ENCODE data around the gene TMEM175. TPM values are rescaled to one million over a fixed set of nuclear protein-coding genes. Genes with fewer than 3 reads are reported as not detected.

Gene TMEM175
- total and polyA plus RNA-seq, 8 donors, result 7.3 to 82.8 (median 19.5) TPM

DNA sequence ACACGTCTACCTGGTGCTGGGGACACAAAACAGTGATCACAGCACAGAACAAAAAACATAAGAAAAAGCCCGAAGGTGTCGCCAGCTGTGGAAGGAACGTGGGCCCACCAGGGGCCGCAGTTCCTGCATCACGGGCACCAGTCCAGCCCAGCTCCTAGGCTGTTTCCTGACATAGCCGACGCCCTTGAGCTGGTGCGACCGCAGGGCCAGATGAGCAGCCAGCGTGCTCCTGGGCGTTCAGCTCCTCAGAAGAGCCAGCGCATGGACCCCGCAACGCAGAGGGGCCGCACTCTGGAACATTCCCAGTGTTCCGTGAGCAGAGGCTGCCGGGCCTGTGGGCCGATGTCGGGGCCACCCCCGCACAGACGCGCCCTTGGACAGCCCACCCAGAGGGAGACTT, 44.2 kb upstream of the TMEM175 start:
- Histone ChIP-seq H3K36me3 (peaks cover 70 to 100% (median 100%) of the 10 kb centered on the region in 4 donors), H3K27ac (no peak overlapping the region), H3K9me3 (no peaks in the 10 kb centered on the region), H3K4me1 (no peaks in the 10 kb centered on the region), H3K27me3 (no peaks in the 10 kb centered on the region), H3K4me3 (no peak overlapping the region)
- WGBS, 5 donors, result 92 to 97% (median 94%) methylated on average over 23 of the region's 23 CpGs
- TF ChIP-seq POLR2A (IDR thresholded peaks at IDR 0.05) (no peak), EP300 (IDR thresholded peaks at IDR 0.05) (no peak), POLR2AphosphoS5 (IDR thresholded peaks at IDR 0.05) (no peak)
- TF ChIP-seq, protein P1, sequence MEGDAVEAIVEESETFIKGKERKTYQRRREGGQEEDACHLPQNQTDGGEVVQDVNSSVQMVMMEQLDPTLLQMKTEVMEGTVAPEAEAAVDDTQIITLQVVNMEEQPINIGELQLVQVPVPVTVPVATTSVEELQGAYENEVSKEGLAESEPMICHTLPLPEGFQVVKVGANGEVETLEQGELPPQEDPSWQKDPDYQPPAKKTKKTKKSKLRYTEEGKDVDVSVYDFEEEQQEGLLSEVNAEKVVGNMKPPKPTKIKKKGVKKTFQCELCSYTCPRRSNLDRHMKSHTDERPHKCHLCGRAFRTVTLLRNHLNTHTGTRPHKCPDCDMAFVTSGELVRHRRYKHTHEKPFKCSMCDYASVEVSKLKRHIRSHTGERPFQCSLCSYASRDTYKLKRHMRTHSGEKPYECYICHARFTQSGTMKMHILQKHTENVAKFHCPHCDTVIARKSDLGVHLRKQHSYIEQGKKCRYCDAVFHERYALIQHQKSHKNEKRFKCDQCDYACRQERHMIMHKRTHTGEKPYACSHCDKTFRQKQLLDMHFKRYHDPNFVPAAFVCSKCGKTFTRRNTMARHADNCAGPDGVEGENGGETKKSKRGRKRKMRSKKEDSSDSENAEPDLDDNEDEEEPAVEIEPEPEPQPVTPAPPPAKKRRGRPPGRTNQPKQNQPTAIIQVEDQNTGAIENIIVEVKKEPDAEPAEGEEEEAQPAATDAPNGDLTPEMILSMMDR (IDR thresholded peaks at IDR 0.05), result no peak
- DNase-seq, result no peak
- intact Hi-C loops (cut with DNase I; ENCODE audit: low total_unique reads), result no loop called here

DNA sequence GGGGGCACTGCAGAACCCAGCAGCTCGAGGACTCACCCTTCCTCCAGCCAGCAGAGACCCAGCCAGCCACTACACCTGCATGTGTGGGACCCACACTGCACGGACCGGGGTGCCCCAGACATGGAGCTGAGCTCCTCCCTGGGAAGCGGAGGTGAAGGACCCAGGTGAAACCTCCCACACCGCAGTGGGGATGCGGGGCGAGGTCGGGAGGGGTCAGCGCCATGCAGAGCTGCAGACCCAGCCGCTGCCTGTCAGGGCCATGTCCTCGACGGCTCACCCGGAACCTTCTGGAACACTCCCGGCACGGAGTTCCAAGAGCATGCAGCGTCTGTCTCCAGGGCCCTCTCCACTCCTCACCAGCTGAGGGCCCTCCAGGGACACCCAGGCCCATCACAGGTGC, 42.7 kb upstream of the TMEM175 start:
- TF ChIP-seq, protein P1 (IDR thresholded peaks at IDR 0.05), result no peak
- TF ChIP-seq POLR2A (IDR thresholded peaks at IDR 0.05) (no peak), EP300 (IDR thresholded peaks at IDR 0.05) (no peak), POLR2AphosphoS5 (IDR thresholded peaks at IDR 0.05) (no peak)
- H3K9me3 ChIP-seq, result no peaks in the 10 kb centered on the region
- intact Hi-C loops (cut with DNase I; ENCODE audit: low total_unique reads), result no loop called here
- H3K27me3 ChIP-seq, result no peaks in the 10 kb centered on the region
- peaks cover 71 to 100% (median 100%) of the 10 kb centered on the region in 4 donors for H3K36me3 ChIP-seq
- DNase-seq, result no peak
- no peaks in the 10 kb centered on the region for H3K4me1 ChIP-seq
- H3K27ac ChIP-seq, result no peak overlapping the region
- H3K4me3 ChIP-seq, result no peak overlapping the region
- 93 to 98% (median 95%) methylated on average over 13 to 16 of the region's 16 CpGs for WGBS, 5 donors

DNA sequence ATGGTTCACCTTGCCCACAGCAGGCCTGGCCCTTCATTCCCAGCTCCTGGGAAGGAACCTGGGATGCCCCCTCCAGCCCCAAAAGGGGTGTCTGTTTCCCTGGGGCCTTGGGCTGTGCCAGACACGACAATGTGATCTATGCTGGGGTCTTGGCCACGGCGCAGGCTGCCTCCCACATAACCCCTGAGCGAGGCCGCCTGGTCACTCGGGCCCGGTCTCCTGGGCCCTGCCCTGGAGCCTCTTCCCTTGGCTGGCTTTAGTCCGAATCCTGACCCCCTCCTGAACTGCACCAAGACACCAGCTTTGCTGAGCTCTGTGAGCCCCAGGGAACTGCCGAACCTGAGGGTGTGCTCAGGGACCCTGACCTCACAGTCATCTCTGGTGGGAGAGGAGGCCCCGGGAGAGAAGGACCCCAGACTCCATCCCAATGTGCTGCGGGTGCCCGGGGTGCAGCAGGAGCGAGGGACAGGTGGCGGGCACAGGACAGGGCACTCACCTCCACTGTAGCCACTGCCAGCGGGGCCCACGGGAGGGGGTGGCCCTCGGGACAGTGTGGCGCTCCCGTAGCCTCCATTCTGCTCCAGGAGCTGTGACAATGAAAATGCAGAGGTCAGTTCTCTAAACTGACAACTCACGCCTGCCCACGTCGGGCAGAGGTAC, 42.1 kb upstream of the TMEM175 start:
- intact Hi-C loops (cut with DNase I; ENCODE audit: low total_unique reads), result no loop called here
- Histone ChIP-seq H3K27me3 (no peaks in the 10 kb centered on the region), H3K4me1 (no peaks in the 10 kb centered on the region), H3K9me3 (no peaks in the 10 kb centered on the region), H3K27ac (no peak overlapping the region), H3K36me3 (peaks cover 68 to 100% (median 100%) of the 10 kb centered on the region in 4 donors), H3K4me3 (no peak overlapping the region)
- DNase-seq, result no peak
- no peak for TF ChIP-seq POLR2AphosphoS5 (IDR thresholded peaks at IDR 0.05)
- no peak for TF ChIP-seq EP300 (IDR thresholded peaks at IDR 0.05)
- no peak for TF ChIP-seq POLR2A (IDR thresholded peaks at IDR 0.05)
- TF ChIP-seq, protein P1 (IDR thresholded peaks at IDR 0.05), result no peak
- 93 to 97% (median 96%) methylated on average over 10 to 22 of the region's 22 CpGs for WGBS, 5 donors

DNA sequence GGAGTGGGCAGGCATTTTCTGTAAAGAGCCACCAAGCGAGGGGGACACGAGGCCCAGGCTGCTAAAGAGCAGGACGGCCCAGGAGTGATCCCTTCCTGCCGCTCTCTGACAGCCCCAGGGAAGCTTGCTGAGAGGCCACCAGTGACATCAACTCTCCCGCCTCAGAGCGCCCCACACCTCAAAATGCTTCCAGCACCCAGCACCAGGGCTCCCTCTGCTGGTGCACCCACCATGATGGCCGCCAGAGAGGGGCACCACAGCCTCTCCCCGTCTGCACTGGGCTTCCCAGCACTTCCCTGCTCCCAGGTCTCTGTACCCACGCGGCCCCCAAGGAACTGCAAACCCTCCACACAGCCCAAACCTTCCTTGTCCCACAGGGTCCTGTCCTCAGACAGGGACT, 40.5 kb upstream of the TMEM175 start:
- H3K4me3 ChIP-seq, result no peak overlapping the region
- peaks cover 69 to 100% (median 100%) of the 10 kb centered on the region in 4 donors for H3K36me3 ChIP-seq
- intact Hi-C loops (cut with DNase I; ENCODE audit: low total_unique reads), result no loop called here
- H3K27ac ChIP-seq, result no peak overlapping the region
- no peaks in the 10 kb centered on the region for H3K9me3 ChIP-seq
- no peak for DNase-seq
- no peaks in the 10 kb centered on the region for H3K27me3 ChIP-seq
- WGBS, 5 donors, result 80 to 93% (median 89%) methylated on average over 1 to 10 of the region's 10 CpGs
- TF ChIP-seq, protein P1 (IDR thresholded peaks at IDR 0.05), result no peak
- TF ChIP-seq POLR2A (IDR thresholded peaks at IDR 0.05) (no peak), EP300 (IDR thresholded peaks at IDR 0.05) (no peak), POLR2AphosphoS5 (IDR thresholded peaks at IDR 0.05) (no peak)
- H3K4me1 ChIP-seq, result no peaks in the 10 kb centered on the region
